Fibroblast of pulmonary artery (primary cell): Measurements from ENCODE around the gene NKD1.

Experiments
- DNase-seq: peaks from one replicate; pipeline ENCODE4 v3.0.0-alpha.2; 2010; ENCODE audit warnings: low read depth
- H3K4me3 ChIP-seq: replicated peaks from 2 replicates; pipeline ENCODE4 v1.5.1; 2011; ENCODE audit warnings: low read depth, mild to moderate bottlenecking, control low read depth, low read length, moderate library complexity
- TF ChIP-seq, protein P1 (sequence below): IDR thresholded peaks from 2 replicates; pipeline ENCODE4 v1.5.1; 2011; ENCODE audit warnings: mild to moderate bottlenecking, control low read depth, low read length, inconsistent platforms; ENCODE audit errors: missing control alignments

The NKD1 gene

DNA sequence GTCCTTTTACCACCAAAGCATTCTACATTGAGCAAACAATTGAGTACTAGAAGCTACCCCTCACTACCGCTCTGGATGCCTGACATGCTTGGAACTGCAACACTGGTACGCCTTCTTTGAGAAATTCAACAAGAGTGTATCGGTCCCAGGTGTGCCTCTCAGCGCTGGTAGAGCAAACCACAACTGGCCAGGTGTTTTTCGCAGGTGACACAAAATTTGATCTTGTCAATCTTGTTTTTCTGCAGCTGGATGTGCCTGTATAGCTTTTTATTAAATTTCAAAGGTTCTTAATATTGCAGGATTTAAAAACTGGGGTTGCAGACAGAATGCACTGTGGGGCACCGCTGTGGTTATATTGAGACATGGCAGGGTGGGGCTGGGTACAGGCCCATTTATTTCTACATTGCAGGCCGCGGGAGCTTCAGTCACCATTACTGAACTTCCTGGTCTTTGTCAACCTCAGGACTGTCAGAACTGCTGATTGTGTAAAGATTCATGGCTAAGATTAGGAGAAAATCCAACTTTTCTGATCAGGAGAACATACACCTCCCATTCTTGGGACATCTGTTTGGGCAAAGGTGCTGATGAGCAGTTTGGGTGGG lies 137.4 kb downstream of the NKD1 start:
- no peak for DNase-seq
- H3K4me3 ChIP-seq = no peak overlapping the region
- TF ChIP-seq, protein P1, sequence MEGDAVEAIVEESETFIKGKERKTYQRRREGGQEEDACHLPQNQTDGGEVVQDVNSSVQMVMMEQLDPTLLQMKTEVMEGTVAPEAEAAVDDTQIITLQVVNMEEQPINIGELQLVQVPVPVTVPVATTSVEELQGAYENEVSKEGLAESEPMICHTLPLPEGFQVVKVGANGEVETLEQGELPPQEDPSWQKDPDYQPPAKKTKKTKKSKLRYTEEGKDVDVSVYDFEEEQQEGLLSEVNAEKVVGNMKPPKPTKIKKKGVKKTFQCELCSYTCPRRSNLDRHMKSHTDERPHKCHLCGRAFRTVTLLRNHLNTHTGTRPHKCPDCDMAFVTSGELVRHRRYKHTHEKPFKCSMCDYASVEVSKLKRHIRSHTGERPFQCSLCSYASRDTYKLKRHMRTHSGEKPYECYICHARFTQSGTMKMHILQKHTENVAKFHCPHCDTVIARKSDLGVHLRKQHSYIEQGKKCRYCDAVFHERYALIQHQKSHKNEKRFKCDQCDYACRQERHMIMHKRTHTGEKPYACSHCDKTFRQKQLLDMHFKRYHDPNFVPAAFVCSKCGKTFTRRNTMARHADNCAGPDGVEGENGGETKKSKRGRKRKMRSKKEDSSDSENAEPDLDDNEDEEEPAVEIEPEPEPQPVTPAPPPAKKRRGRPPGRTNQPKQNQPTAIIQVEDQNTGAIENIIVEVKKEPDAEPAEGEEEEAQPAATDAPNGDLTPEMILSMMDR = no peak

DNA sequence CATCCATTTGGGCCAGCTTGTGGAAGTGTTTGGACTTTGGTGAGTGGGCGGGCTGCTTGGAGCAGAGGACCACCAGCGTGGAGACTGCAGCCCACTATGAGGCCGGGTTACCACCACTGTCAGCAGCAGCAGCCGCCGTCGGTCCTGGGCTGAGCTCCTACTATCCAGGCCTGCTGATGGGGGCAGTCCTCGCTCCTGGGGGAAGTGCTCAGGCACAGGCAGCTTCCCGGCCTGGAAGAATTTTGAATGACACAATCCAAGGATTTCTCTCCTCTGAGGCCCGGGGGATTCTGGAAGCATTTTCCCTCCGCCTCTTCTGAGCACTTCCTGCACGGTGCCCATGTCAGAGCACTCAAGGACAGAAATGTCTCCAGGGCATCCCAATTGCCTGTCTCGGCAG lies 139.9 kb downstream of the NKD1 start:
- DNase-seq = no peak
- no peak overlapping the region for H3K4me3 ChIP-seq
- TF ChIP-seq, protein P1 = no peak

GRCh38 chr16:50688867-50689266 lies 140.7 kb downstream of the NKD1 start:
- no peak overlapping the region for H3K4me3 ChIP-seq
- DNase-seq = no peak
- TF ChIP-seq, protein P1 = no peak

DNA sequence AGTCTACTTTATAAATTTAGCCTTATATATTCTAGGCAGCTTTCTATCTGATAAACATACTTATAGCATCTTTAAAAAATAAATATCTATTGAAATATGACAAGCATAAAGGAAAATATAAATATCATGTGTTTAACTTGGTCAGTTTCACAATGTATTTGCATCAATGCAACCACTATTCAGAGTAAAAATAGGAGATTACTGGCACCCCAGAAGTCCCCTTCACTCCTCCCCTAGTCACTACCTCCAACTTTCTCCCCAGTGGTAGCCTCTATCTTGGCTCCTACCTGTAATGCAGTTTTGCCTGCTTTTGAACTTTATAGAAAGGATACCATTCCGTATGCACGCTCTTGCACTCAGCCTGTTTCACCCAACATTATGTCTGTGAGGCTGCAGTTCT lies 142.0 kb downstream of the NKD1 start:
- DNase-seq = no peak
- TF ChIP-seq, protein P1 = no peak

GRCh38 chr16:50692644-50692998 lies 144.4 kb downstream of the NKD1 start:
- TF ChIP-seq, protein P1 = no peak
- DNase-seq = no peak
- H3K4me3 ChIP-seq = no peak overlapping the region

More for the DNA sequence above, 142.0 kb downstream of the NKD1 start:
- H3K4me3 ChIP-seq = no peak overlapping the region

- TF ChIP-seq, protein P1 = no peak
- no peak for DNase-seq
- peak within 1 kb of the TSS; percentile 28 for H3K4me3 ChIP-seq
Observed at GRCh38 chr16:50692999-50693781, 145.0 kb downstream of the NKD1 start, which contains the start of gene NOD2. NOD2 (plus strand) TSS chr16:50693606; CDS start chr16:50699496, 5,890 bp downstream.
